WERI-Rb-1 (cell line): ENCODE results near the gene STK17A.

Experiments
- DNase-seq: peaks from one replicate; pipeline ENCODE4 v3.0.0-alpha.2; 2020
- H3K27ac ChIP-seq: fragments of 250-450 bp; sonication (Bioruptor Pico); 2 replicates; pipeline ENCODE4 v1.5.1; 2020; ENCODE audit warnings: mild to moderate bottlenecking, moderate library complexity
- H3K27me3 ChIP-seq: fragments of 250-450 bp; sonication (Bioruptor Pico); 2 replicates; pipeline ENCODE4 v1.5.1; 2021; ENCODE audit warnings: mild to moderate bottlenecking, low read depth, moderate library complexity; ENCODE audit not compliant: insufficient read depth, severe bottlenecking
- H3K36me3 ChIP-seq: fragments of 250-450 bp; sonication (Bioruptor Pico); 2 replicates; pipeline ENCODE4 v1.5.1; 2020; ENCODE audit warnings: mild to moderate bottlenecking, moderate library complexity
- H3K4me3 ChIP-seq: 2 replicates; pipeline ENCODE4 v1.5.1; 2011; ENCODE audit warnings: low read depth, mild to moderate bottlenecking, control low read depth, low read length
- H3K9me3 ChIP-seq: fragments of 250-450 bp; sonication (Bioruptor Pico); 2 replicates; pipeline ENCODE4 v1.5.1; 2021; ENCODE audit warnings: mild to moderate bottlenecking, moderate library complexity; ENCODE audit not compliant: severe bottlenecking
- CTCF ChIP-seq: IDR thresholded peaks from 2 replicates; pipeline ENCODE4 v1.5.1; 2011; ENCODE audit warnings: low read depth, mild to moderate bottlenecking, control low read depth, inconsistent platforms, low read length

The STK17A gene

GRCh38 chr7:43658718-43659548 lies 76.0 kb downstream of the STK17A start:
- no peaks in the 10 kb centered on the region for H3K27me3 ChIP-seq
- DNase-seq, result no peak
- H3K4me3 ChIP-seq, result no peak overlapping the region
- no peak for TF ChIP-seq CTCF
- peaks cover 12% of the 10 kb centered on the region for H3K36me3 ChIP-seq
- no peaks in the 10 kb centered on the region for H3K9me3 ChIP-seq
- H3K27ac ChIP-seq, result no peak overlapping the region

GRCh38 chr7:43659549-43659896 lies 76.6 kb downstream of the STK17A start:
- TF ChIP-seq CTCF, result no peak
- Histone ChIP-seq H3K36me3 (peaks cover 8% of the 10 kb centered on the region), H3K27me3 (no peaks in the 10 kb centered on the region), H3K4me3 (no peak overlapping the region), H3K9me3 (no peaks in the 10 kb centered on the region), H3K27ac (no peak overlapping the region)
- DNase-seq, result no peak

DNA sequence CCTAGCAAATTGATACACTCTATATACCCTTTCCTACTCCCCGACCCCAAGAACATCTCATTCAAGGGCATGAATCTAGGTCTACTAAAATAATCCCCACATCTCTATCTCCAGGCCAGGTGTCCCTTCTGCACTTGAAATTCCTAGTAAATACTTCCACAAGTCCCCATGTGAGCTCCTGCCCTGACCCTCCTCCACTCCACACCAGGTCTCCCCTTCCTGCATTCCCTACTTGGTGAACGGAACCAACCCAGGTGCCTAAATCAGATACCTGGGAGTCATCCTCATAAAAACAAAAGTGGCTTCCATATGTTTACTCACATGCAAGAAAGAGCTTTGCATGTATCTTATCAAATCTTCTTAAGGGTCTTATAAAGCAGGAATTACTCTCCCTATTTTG lies 77.2 kb downstream of the STK17A start:
- no peak for TF ChIP-seq CTCF
- H3K27me3 ChIP-seq, result no peaks in the 10 kb centered on the region

GRCh38 chr7:43664681-43665080 lies 81.8 kb downstream of the STK17A start:
- no peak for DNase-seq
- no peak for TF ChIP-seq CTCF
- Histone ChIP-seq H3K27me3 (no peaks in the 10 kb centered on the region), H3K4me3 (no peak overlapping the region), H3K36me3 (peaks cover 5% of the 10 kb centered on the region; the same call in 1 of the 2 replicates), H3K9me3 (peaks cover 3% of the 10 kb centered on the region), H3K27ac (no peak overlapping the region)

More for the DNA sequence above, 77.2 kb downstream of the STK17A start:
- Histone ChIP-seq H3K27ac (no peak overlapping the region), H3K9me3 (no peaks in the 10 kb centered on the region), H3K4me3 (no peak overlapping the region), H3K36me3 (peaks cover 9% of the 10 kb centered on the region)
- DNase-seq, result no peak

DNA sequence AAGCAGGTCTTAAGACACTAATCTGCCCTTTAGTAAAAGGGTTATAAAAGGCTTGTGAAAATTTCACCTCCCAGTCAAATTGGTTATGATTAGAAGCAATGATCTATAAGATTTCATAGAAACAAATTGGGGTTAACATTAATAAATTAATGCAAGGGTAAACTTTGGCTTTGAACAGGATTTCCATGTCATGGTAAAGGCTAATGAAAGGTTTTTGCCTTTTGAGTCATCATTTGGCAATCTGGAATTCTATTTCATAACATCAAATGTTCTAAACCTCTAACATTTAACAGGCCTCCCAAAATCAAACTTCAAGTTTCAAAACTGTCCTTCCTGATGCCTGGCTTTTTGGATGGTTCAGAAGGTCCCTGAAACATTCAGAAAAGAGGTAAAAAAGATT lies 84.0 kb downstream of the STK17A start:
- no peak for TF ChIP-seq CTCF
- Histone ChIP-seq H3K27me3 (no peaks in the 10 kb centered on the region), H3K4me3 (no peak overlapping the region), H3K27ac (no peak overlapping the region), H3K9me3 (peaks cover 3% of the 10 kb centered on the region), H3K36me3 (peaks cover 5% of the 10 kb centered on the region; the same call in 1 of the 2 replicates)
- DNase-seq, result no peak

GRCh38 chr7:43668035-43668434 lies 85.1 kb downstream of the STK17A start:
- H3K9me3 ChIP-seq, result peaks cover 3% of the 10 kb centered on the region
- no peak for TF ChIP-seq CTCF
- no peak for DNase-seq
- H3K4me3 ChIP-seq, result no peak overlapping the region
- no peak overlapping the region for H3K27ac ChIP-seq
- H3K36me3 ChIP-seq, result peaks cover 3% of the 10 kb centered on the region; the same call in 1 of the 2 replicates
- H3K27me3 ChIP-seq, result no peaks in the 10 kb centered on the region
